HepG2 (cell line): ENCODE data around the gene IFNK. TPM values are rescaled to one million over a fixed set of nuclear protein-coding genes. Genes with fewer than 3 reads are reported as not detected.

Experiments
- ATAC-seq: fragments of 200-7000 bp; cut with Tn5 transposase; 3 replicates; pipeline ENCODE4 v1.9.1; 2020; ENCODE audit warnings: mild to moderate bottlenecking, moderate library complexity
- BruUV-seq: library from RNA; stranded (reverse); fragments of 400-500 nt; replicated peaks from 2 replicates; lab custom pipeline; 2021; lab: Mats Ljungman, UMichigan
- CTCF ChIA-PET: fragments of 300-600 bp; formaldehyde crosslinking; extraction: SDS; loops from one replicate; lab custom pipeline; 2021; ENCODE audit warnings: low total read pairs, inconsistent platforms, low intra/inter-chr PET ratio; lab: Yijun Ruan, JAX
- POLR2A ChIA-PET: fragments of 350-600 bp; sonication (Branson Sonifier 250); formaldehyde crosslinking; loops from one replicate; lab custom pipeline; 2020; ENCODE audit warnings: antibody characterized with exemption, inconsistent platforms; lab: Yijun Ruan, JAX
- DNase-seq: peaks from one replicate; pipeline ENCODE4 v3.0.0-alpha.2; 2015; ENCODE audit warnings: low spot score
- FAIRE-seq: peaks from 3 replicates; lab custom pipeline; 2011; peaks lifted over from hg19 to GRCh38; lab: Jason Lieb, UNC
- H2AFZ ChIP-seq: one replicate; pipeline ENCODE4 v1.6.1; 2011; ENCODE audit warnings: low read length, inconsistent platforms
- H3K27ac ChIP-seq: fragments of 300-600 bp; 3 replicates; pipeline ENCODE4 v1.8.0; 2011; ENCODE audit warnings: mixed run types, mild to moderate bottlenecking, mixed read lengths, low read length, inconsistent platforms; ENCODE audit not compliant: insufficient read depth; ENCODE audit errors: extremely low read length
- H3K27me3 ChIP-seq, 2 experiments: fragments of 200-600 bp in 1 of 2; 2 replicates in 1 of 2; 3 replicates in 1 of 2; pipeline versions ENCODE4 v1.6.0 to v1.8.0; 2011; ENCODE audit warnings: low read length in 2 of 2, mild to moderate bottlenecking in 2 of 2, moderate library complexity in 2 of 2, inconsistent platforms in 1 of 2; ENCODE audit not compliant: insufficient read depth in 2 of 2, control insufficient read depth in 1 of 2
- H3K36me3 ChIP-seq, 2 experiments: fragments of 200-600 bp in 1 of 2; replicated peaks in 1 of 2; 2 replicates in 1 of 2; 3 replicates in 1 of 2; pipeline versions ENCODE4 v1.5.1 to v1.8.0; 2011; ENCODE audit warnings: low read length in 2 of 2, inconsistent platforms in 1 of 2; ENCODE audit not compliant: insufficient read depth in 2 of 2, control insufficient read depth in 1 of 2
- H3K4me1 ChIP-seq: 2 replicates; pipeline ENCODE4 v1.5.1; 2012; ENCODE audit warnings: low read length, inconsistent platforms; ENCODE audit not compliant: insufficient read depth
- H3K4me2 ChIP-seq: 2 replicates; pipeline ENCODE4 v1.6.0; 2011; ENCODE audit warnings: low read depth, low read length, inconsistent platforms
- H3K4me3 ChIP-seq, 3 experiments: fragments of 200-600 bp in 1 of 3; sonication (generic), shearing (Covaris generic) in 1 of 3; replicated peaks in 1 of 3; 2 replicates each; pipeline ENCODE4 v1.5.1; 2011 to 2016; ENCODE audit warnings: low read length in 3 of 3, inconsistent platforms in 2 of 3, low read depth in 2 of 3, mild to moderate bottlenecking in 2 of 3, control low read depth in 1 of 3, mixed read lengths in 1 of 3; ENCODE audit not compliant: insufficient read depth in 1 of 3
- H3K79me2 ChIP-seq: one replicate; pipeline ENCODE4 v1.6.1; 2011; ENCODE audit warnings: low read length, inconsistent platforms; ENCODE audit not compliant: insufficient read depth
- H3K9ac ChIP-seq: 2 replicates; pipeline ENCODE4 v1.6.0; 2011; ENCODE audit warnings: mild to moderate bottlenecking, low read depth, low read length, inconsistent platforms; ENCODE audit not compliant: insufficient read depth
- H3K9me3 ChIP-seq: 2 replicates; pipeline ENCODE4 v1.5.1; 2012; ENCODE audit warnings: mild to moderate bottlenecking, low read length
- H4K20me1 ChIP-seq: 2 replicates; pipeline ENCODE4 v1.6.0; 2011; ENCODE audit warnings: inconsistent platforms, mild to moderate bottlenecking, low read length, moderate library complexity; ENCODE audit not compliant: insufficient read depth
- CENPT ChIP-seq: sonication (generic); formaldehyde crosslinking; IDR thresholded peaks from 2 replicates; pipeline ENCODE4 v1.8.0; 2022; ENCODE audit warnings: low read depth, mild to moderate bottlenecking, moderate library complexity, missing genetic modification reagents
- ETV5 ChIP-seq: IDR thresholded peaks from 2 replicates; pipeline ENCODE4 v1.6.1; 2018; ENCODE audit warnings: missing biosample characterization, missing genetic modification reagents, inconsistent platforms, borderline replicate concordance
- KAT2B ChIP-seq: fragments of 150-350 bp; IDR thresholded peaks from 2 replicates; pipeline ENCODE4 v1.6.1; 2014; ENCODE audit warnings: low read depth, low read length, borderline replicate concordance
- MTF2 ChIP-seq: sonication (generic); formaldehyde crosslinking; IDR thresholded peaks from 2 replicates; pipeline ENCODE4 v1.5.0; 2020; ENCODE audit warnings: missing genetic modification reagents, borderline replicate concordance
- SETDB1 ChIP-seq: sonication (generic); formaldehyde crosslinking; IDR thresholded peaks from 2 replicates; pipeline ENCODE4 v1.5.1; 2020; ENCODE audit warnings: missing genetic modification reagents, mild to moderate bottlenecking, borderline replicate concordance
- TOPORS ChIP-seq: sonication (generic); formaldehyde crosslinking; IDR thresholded peaks from 2 replicates; pipeline ENCODE4 v1.8.0; 2023; ENCODE audit warnings: mild to moderate bottlenecking, missing genetic modification reagents
- XRCC5 ChIP-seq: fragments of 200-400 bp; formaldehyde crosslinking; optimal IDR thresholded peaks from 2 replicates; pipeline ENCODE3; 2017; ENCODE audit warnings: mild to moderate bottlenecking, low read length
- ZFP37 ChIP-seq: sonication (generic); formaldehyde crosslinking; IDR thresholded peaks from 2 replicates; pipeline ENCODE4 v1.4.0; 2020; ENCODE audit warnings: missing genetic modification reagents, borderline replicate concordance
- ZMYM4 ChIP-seq: sonication (generic); formaldehyde crosslinking; IDR thresholded peaks from 2 replicates; pipeline ENCODE4 v1.8.1; 2023; ENCODE audit warnings: mild to moderate bottlenecking, missing genetic modification reagents
- ZNF788 ChIP-seq: sonication (generic); formaldehyde crosslinking; IDR thresholded peaks from 2 replicates; pipeline ENCODE4 v1.5.0; 2020; ENCODE audit warnings: mild to moderate bottlenecking, missing genetic modification reagents, borderline replicate concordance
- WGBS: methylation state at CpG from one replicate; pipeline ENCODE4 v1.1.6; 2017; ENCODE audit warnings: low lambda C conversion rate; 5-methylcytosine and 5-hydroxymethylcytosine counted together
- in situ Hi-C: cut with HindIII; loops from 2 replicates; pipeline ENCODE4 v1.10.0; 2017; ENCODE audit warnings: low pct_unique_long_range_greater_than_20kb; ENCODE audit not compliant: extremely low pct_ligation_motif_present
- intact Hi-C: fragments of 100-400 bp; cut with micrococcal nuclease; formaldehyde crosslinking; loops from one replicate; pipeline ENCODE4 v1.10.0; 2022; ENCODE audit not compliant: unreplicated experiment
- polyA plus RNA-seq, 8 experiments: library from polyadenylated mRNA; depleted of rRNA in 3 of 8; stranded (reverse) in 7 of 8; unstranded in 1 of 8; fragments of >200 nt; fragmentation: Illumina TruSeq in 4 of 8; extraction: Trizol in 4 of 8; gene quantifications; 2 replicates each; pipeline versions ENCODE4 v1.2.1 to v1.2.3, GENCODE V29; 2011 to 2016; ENCODE audit warnings: low read depth in 4 of 8, missing spikeins in 1 of 8, mixed read lengths in 1 of 8; ENCODE audit not compliant: insufficient read depth in 1 of 8
- total RNA-seq, 5 experiments: library from RNA; depleted of rRNA; stranded (reverse); fragments of >200 nt; fragmentation: Illumina TruSeq; extraction: Trizol; gene quantifications; 2 replicates each; pipeline ENCODE4 v1.2.3, GENCODE V29; 2016; ENCODE audit warnings: low read depth in 1 of 5
- TF ChIP-seq, protein P1 (sequence below): sonication (generic); formaldehyde crosslinking; IDR thresholded peaks from 2 replicates; pipeline ENCODE4 v1.5.1; 2020; ENCODE audit warnings: missing genetic modification reagents, mild to moderate bottlenecking, borderline replicate concordance
- TF ChIP-seq, protein P2 (sequence below): sonication (generic); formaldehyde crosslinking; IDR thresholded peaks from 2 replicates; pipeline ENCODE4 v1.8.0; 2022; ENCODE audit warnings: missing genetic modification reagents, mild to moderate bottlenecking, borderline replicate concordance
- TF ChIP-seq, protein P3 (sequence below): sonication (generic); formaldehyde crosslinking; IDR thresholded peaks from 2 replicates; pipeline ENCODE4 v1.4.0; 2020; ENCODE audit warnings: missing genetic modification reagents

Gene IFNK
- total and polyA plus RNA-seq, 2 of the 13 experiments (the other 11 are each of a cell fraction or from before 2014, with no cell fraction given), result not detected

DNA sequence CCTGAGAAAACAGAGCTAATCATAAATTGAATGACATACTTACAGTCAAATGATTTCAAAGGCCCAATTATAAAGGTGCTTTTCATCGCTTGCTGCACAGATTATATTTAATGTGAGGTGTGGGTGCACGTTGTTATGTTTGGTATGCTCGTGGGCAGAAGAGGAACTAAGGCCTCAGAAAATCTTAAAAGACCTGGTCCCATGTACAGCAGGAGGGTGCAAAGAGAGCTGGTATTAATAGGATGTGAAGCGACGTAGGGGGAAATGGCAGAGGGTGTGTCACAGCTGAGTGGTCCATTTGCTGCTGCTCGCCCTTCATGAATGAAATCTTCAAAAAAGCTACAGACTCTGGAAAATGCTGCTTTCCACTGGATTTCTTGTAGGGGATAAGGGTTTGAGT is 40.5 kb upstream of the IFNK start (continued):
- TF ChIP-seq, protein P1, sequence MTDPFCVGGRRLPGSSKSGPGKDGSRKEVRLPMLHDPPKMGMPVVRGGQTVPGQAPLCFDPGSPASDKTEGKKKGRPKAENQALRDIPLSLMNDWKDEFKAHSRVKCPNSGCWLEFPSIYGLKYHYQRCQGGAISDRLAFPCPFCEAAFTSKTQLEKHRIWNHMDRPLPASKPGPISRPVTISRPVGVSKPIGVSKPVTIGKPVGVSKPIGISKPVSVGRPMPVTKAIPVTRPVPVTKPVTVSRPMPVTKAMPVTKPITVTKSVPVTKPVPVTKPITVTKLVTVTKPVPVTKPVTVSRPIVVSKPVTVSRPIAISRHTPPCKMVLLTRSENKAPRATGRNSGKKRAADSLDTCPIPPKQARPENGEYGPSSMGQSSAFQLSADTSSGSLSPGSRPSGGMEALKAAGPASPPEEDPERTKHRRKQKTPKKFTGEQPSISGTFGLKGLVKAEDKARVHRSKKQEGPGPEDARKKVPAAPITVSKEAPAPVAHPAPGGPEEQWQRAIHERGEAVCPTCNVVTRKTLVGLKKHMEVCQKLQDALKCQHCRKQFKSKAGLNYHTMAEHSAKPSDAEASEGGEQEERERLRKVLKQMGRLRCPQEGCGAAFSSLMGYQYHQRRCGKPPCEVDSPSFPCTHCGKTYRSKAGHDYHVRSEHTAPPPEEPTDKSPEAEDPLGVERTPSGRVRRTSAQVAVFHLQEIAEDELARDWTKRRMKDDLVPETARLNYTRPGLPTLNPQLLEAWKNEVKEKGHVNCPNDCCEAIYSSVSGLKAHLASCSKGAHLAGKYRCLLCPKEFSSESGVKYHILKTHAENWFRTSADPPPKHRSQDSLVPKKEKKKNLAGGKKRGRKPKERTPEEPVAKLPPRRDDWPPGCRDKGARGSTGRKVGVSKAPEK (CRISPR knock-in tag), result no peak
- TF ChIP-seq KAT2B, result no peak

DNA sequence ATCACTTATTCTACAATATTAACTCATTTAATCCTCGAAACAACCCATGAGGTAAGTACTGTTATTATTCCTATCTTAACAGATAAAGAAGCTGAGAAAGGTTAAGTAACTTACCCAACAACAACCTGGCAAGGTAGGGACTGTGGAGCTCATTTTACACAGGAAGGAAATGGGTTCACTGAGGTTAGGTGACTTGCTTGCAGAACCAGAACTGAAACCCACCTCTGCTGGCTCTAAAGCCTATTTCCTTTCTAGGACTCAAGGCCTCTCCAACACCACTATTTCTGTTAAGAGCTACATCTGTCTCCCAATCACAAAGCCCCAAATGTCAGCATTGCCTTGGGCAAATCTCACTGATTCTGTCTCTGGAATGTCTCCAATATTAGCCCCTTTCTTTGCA is 38.9 kb upstream of the IFNK start:
- intact Hi-C loops, result no loop called here
- no peaks in the 10 kb centered on the region for H3K36me3 ChIP-seq
- H3K79me2 ChIP-seq, result no peaks in the 10 kb centered on the region
- H3K4me3 ChIP-seq, result no peak overlapping the region
- FAIRE-seq (no peak), DNase-seq (no peak), ATAC-seq (no peak)
- WGBS, result 0% methylated on average over 1 of the region's 1 CpG
- in situ Hi-C loops, result no loop called here
- no peak overlapping the region for H2AFZ ChIP-seq
- H3K4me1 ChIP-seq, result no peaks in the 10 kb centered on the region
- no TSS peak for BruUV-seq
- ChIA-PET POLR2A (no interaction called here), CTCF (no interaction called here)
- no peaks in the 10 kb centered on the region for H4K20me1 ChIP-seq
- H3K9ac ChIP-seq, result no peak overlapping the region
- H3K27ac ChIP-seq, result no peak overlapping the region
- H3K27me3 ChIP-seq, result no peaks in the 10 kb centered on the region; a peak in 1 of 5 replicates
- no peak overlapping the region for H3K4me2 ChIP-seq
- no peak for TF ChIP-seq ZNF788 (CRISPR knock-in tag)
- TF ChIP-seq ETV5 (CRISPR knock-in tag), result no peak
- TF ChIP-seq ZMYM4 (CRISPR knock-in tag), result no peak
- no peak for TF ChIP-seq SETDB1 (CRISPR knock-in tag)
- TF ChIP-seq, protein P2, sequence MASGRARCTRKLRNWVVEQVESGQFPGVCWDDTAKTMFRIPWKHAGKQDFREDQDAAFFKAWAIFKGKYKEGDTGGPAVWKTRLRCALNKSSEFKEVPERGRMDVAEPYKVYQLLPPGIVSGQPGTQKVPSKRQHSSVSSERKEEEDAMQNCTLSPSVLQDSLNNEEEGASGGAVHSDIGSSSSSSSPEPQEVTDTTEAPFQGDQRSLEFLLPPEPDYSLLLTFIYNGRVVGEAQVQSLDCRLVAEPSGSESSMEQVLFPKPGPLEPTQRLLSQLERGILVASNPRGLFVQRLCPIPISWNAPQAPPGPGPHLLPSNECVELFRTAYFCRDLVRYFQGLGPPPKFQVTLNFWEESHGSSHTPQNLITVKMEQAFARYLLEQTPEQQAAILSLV, result no peak
- TF ChIP-seq CENPT (CRISPR knock-in tag), result no peak
- no peak for TF ChIP-seq ZFP37 (CRISPR knock-in tag)
- TF ChIP-seq, protein P3, sequence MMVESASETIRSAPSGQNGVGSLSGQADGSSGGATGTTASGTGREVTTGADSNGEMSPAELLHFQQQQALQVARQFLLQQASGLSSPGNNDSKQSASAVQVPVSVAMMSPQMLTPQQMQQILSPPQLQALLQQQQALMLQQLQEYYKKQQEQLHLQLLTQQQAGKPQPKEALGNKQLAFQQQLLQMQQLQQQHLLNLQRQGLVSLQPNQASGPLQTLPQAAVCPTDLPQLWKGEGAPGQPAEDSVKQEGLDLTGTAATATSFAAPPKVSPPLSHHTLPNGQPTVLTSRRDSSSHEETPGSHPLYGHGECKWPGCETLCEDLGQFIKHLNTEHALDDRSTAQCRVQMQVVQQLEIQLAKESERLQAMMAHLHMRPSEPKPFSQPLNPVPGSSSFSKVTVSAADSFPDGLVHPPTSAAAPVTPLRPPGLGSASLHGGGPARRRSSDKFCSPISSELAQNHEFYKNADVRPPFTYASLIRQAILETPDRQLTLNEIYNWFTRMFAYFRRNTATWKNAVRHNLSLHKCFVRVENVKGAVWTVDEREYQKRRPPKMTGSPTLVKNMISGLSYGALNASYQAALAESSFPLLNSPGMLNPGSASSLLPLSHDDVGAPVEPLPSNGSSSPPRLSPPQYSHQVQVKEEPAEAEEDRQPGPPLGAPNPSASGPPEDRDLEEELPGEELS, result no peak
- TF ChIP-seq XRCC5, result no peak
- TF ChIP-seq MTF2 (CRISPR knock-in tag), result no peak
- no peak for TF ChIP-seq TOPORS (CRISPR knock-in tag)
- TF ChIP-seq, all 625 proteins: peak for 0
- H3K9me3 ChIP-seq, result no peaks in the 10 kb centered on the region
